ENCODE results near the gene CXCL1. TPM values are rescaled to one million over a fixed set of nuclear protein-coding genes. Genes with fewer than 3 reads are reported as not detected.

The CXCL1 gene
- total RNA-seq, 2 donors from 2014 or later: 17.1 to 52.7 TPM

GRCh38 chr4:73870260-73870659, 1.1 kb downstream of the CXCL1 start:
- TF ChIP-seq POLR2A (IDR thresholded peaks at IDR 0.05): no peak
- TF ChIP-seq, protein P1, sequence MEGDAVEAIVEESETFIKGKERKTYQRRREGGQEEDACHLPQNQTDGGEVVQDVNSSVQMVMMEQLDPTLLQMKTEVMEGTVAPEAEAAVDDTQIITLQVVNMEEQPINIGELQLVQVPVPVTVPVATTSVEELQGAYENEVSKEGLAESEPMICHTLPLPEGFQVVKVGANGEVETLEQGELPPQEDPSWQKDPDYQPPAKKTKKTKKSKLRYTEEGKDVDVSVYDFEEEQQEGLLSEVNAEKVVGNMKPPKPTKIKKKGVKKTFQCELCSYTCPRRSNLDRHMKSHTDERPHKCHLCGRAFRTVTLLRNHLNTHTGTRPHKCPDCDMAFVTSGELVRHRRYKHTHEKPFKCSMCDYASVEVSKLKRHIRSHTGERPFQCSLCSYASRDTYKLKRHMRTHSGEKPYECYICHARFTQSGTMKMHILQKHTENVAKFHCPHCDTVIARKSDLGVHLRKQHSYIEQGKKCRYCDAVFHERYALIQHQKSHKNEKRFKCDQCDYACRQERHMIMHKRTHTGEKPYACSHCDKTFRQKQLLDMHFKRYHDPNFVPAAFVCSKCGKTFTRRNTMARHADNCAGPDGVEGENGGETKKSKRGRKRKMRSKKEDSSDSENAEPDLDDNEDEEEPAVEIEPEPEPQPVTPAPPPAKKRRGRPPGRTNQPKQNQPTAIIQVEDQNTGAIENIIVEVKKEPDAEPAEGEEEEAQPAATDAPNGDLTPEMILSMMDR (IDR thresholded peaks at IDR 0.05): no peak
- no peaks in the 10 kb centered on the region for H3K36me3 ChIP-seq (replicated peaks in 1 of 2; ENCODE audit: insufficient read depth in 1 of 2, low read depth in 2 of 2)
- peak overlapping the region in 2 of 4 donors; percentile 59 to 85 for H3K27ac ChIP-seq
- no peaks in the 10 kb centered on the region for H3K27me3 ChIP-seq
- WGBS, 2 donors: 39 to 78% methylated on average over 3 of the region's 3 CpGs
- H3K4me1 ChIP-seq: peaks cover 5% of the 10 kb centered on the region
- intact Hi-C loops (cut with DNase I): no loop called here
- no peak overlapping the region for H3K4me3 ChIP-seq
- peak in 1 of 4 donors; percentile 23 for DNase-seq
- no peak for ATAC-seq
- H3K9me3 ChIP-seq: no peaks in the 10 kb centered on the region

DNA sequence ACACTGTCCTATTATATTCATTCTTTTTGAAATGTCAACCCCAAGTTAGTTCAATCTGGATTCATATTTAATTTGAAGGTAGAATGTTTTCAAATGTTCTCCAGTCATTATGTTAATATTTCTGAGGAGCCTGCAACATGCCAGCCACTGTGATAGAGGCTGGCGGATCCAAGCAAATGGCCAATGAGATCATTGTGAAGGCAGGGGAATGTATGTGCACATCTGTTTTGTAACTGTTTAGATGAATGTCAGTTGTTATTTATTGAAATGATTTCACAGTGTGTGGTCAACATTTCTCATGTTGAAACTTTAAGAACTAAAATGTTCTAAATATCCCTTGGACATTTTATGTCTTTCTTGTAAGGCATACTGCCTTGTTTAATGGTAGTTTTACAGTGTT, 1.6 kb downstream of the CXCL1 start:
- Histone ChIP-seq H3K36me3 (replicated peaks in 1 of 2; ENCODE audit: insufficient read depth in 1 of 2, low read depth in 2 of 2) (no peaks in the 10 kb centered on the region), H3K27me3 (no peaks in the 10 kb centered on the region), H3K27ac (peak overlapping the region in 1 of 4 donors; percentile 22), H3K9me3 (no peaks in the 10 kb centered on the region), H3K4me1 (peaks cover 5% of the 10 kb centered on the region), H3K4me3 (no peak overlapping the region)
- no peak for ATAC-seq
- WGBS, 2 donors: 81 to 88% methylated on average over 1 of the region's 1 CpG
- no peak for TF ChIP-seq POLR2A (IDR thresholded peaks at IDR 0.05)
- TF ChIP-seq, protein P1 (IDR thresholded peaks at IDR 0.05): no peak
- DNase-seq: no peak
- intact Hi-C loops (cut with DNase I): no loop called here

- peak overlapping the region in 1 of 4 donors; percentile 22 for H3K27ac ChIP-seq
- intact Hi-C loops (cut with DNase I): no loop called here
- H3K4me1 ChIP-seq: peaks cover 5% of the 10 kb centered on the region
- ATAC-seq: no peak
- H3K36me3 ChIP-seq (replicated peaks in 1 of 2; ENCODE audit: insufficient read depth in 1 of 2, low read depth in 2 of 2): no peaks in the 10 kb centered on the region
- H3K9me3 ChIP-seq: no peaks in the 10 kb centered on the region
- 74 to 75% methylated on average over 6 of the region's 6 CpGs for WGBS, 2 donors
- TF ChIP-seq, protein P1 (IDR thresholded peaks at IDR 0.05): no peak
- TF ChIP-seq POLR2A (IDR thresholded peaks at IDR 0.05): no peak
- no peaks in the 10 kb centered on the region for H3K27me3 ChIP-seq
- no peak for DNase-seq
- no peak overlapping the region for H3K4me3 ChIP-seq
Measured at GRCh38 chr4:73871511-73872310, 2.5 kb downstream of the CXCL1 start.

DNA sequence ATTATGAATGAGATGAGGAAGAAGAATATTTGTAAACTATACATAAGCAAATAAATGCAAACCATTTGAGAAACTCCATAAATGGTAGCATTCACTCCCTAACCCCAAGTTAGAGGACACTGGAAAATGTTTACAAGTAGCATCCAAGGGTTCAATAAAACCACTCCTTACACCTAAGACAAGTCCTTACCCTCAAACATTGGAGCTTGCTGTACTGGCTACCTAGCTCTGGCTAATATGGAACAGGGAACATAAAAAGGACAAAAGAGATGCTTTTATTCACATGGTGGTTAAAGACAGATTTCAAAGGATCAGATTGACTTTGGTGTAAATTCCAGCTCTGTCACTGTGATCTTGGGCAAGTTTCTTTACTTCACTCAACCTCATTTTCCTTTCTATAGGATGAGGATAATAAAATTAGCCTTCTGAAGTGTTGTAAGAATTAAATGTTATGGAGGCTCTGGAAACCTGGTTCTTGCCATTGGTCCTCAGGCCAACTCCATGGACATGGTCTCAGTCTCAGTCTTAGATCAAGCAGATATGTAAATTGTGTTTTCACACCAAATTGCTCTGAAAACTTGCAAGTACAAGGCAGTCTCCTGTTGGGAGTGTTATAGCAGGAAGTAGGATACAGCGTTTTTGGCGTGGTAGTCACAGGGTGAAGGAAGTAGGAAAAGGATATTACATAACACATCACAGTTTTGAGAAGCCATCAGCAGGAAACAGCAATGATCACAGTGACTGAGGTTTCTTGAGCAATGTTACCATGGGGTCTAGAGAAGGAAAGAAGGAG, 3.3 kb downstream of the CXCL1 start:
- H3K27ac ChIP-seq: peak overlapping the region in 1 of 4 donors; percentile 17

More for the DNA sequence above, 3.3 kb downstream of the CXCL1 start:
- intact Hi-C loops (cut with DNase I): no loop called here
- H3K27me3 ChIP-seq: no peaks in the 10 kb centered on the region
- no peaks in the 10 kb centered on the region for H3K9me3 ChIP-seq
- TF ChIP-seq, protein P1 (IDR thresholded peaks at IDR 0.05): no peak
- peak in 2 of 3 donors; percentile 23 to 43 for TF ChIP-seq POLR2A (IDR thresholded peaks at IDR 0.05)
- peak in 1 of 4 donors; percentile 18 for DNase-seq
- H3K4me1 ChIP-seq: peaks cover 5% of the 10 kb centered on the region
- no peaks in the 10 kb centered on the region for H3K36me3 ChIP-seq (replicated peaks in 1 of 2; ENCODE audit: insufficient read depth in 1 of 2, low read depth in 2 of 2)
- no peak for ATAC-seq
- H3K4me3 ChIP-seq: no peak overlapping the region
- WGBS, 2 donors: 66 to 69% methylated on average over 2 of the region's 2 CpGs

Data from body of pancreas (tissue), 4 donors.